GM21717 (cell line): ENCODE results near the gene TNKS2.

ENCODE experiments used
- ATAC-seq: cut with Tn5 transposase; IDR thresholded peaks from one replicate; pipeline ENCODE4 v1.9.1; 2021; ENCODE audit warnings: mild to moderate bottlenecking, moderate library complexity; ENCODE audit not compliant: unreplicated experiment

The TNKS2 gene

GRCh38 chr10:91907914-91908336 is 109.7 kb downstream of the TNKS2 start:
- no peak for ATAC-seq

DNA sequence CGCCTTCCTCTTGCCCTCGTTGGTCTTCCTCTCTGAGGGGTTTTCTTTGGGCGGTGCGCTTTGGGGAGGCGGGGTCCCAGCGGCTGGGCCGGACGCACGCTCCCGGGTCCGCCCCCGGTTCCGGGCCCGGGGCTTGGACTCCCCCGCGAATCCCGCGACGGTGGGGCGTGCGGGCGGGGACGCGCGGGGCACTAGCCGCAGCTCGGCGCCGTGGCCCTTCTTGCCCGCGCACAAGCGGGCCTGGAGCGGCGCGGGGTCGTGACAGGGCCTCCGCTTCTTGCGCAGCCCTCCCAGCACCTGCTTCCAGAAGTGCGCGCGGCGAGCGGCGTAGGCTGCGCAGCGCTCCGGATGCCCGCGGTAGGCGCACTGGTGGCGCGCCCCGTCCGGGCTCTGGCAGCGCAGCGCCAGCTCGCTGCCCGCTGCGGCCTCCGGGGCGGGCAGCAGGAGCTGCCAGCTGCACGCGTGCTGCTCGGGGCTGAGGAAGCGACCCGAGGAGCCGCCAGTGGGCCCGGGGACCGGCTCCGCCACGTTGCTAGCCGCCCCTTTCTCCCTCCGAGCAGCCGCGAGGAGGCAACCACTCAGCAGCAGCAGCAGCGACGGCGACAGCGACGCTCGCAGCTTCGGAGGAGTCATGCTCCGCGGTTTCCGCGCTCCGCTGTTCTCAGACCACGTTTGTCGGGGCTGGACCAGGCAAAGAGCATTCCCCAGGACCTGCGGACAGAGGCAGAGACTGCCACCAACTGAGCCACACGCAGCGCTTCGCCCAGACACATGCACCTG is 110.3 kb downstream of the TNKS2 start:
- peak; percentile 91 for ATAC-seq

DNA sequence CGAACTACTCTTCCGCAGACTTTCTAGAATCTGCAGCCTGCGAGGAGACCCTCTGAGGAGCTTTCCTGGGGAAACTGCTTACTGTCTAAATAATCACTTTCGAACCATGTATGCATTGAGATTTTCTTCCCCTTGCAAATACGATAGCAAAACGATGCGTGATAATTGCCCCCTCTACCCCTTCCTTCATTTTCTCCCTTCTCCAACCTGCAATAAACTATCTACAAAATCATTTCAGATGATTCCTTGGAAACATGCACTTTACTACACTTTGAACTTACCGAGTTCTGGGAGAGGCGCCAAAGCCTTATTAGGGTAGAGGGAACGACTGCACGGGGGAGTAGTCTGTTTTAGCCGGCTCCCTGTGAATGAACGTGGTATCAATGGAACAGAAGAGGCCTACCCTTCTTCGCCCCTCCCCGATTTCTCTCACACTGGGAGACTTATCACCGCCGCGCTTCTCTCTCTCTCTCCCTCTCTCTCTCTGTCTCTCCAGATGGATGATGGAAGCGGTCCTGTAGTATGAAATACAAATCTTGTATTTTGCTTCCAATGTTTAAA is 111.0 kb downstream of the TNKS2 start, which contains the start of gene FGFBP3:
TSS of gene FGFBP3 (minus strand) at position 370 of the 561 bp plus-strand sequence. CDS start 517 bp downstream, outside the sequence.
- no peak for ATAC-seq

GRCh38 chr10:91910467-91910866 is 112.2 kb downstream of the TNKS2 start:
- no peak for ATAC-seq
